Panc1 (cell line): ENCODE data around the gene CACNA2D4. TPM values are rescaled to one million over a fixed set of nuclear protein-coding genes. Genes with fewer than 3 reads are reported as not detected.

Experiments used
- ATAC-seq: fragments of 200-7000 bp; cut with Tn5 transposase; 2 replicates; pipeline ENCODE4 v1.9.1; 2020; ENCODE audit warnings: mild to moderate bottlenecking, moderate library complexity
- BruUV-seq: library from RNA; stranded (reverse); fragments of 400-500 nt; replicated peaks from 2 replicates; lab custom pipeline; 2021; lab: Mats Ljungman, UMichigan
- CTCF ChIA-PET: fragments of 300-600 bp; sonication (Branson Sonifier 250); formaldehyde crosslinking; loops from one replicate; lab custom pipeline; 2022; ENCODE audit warnings: antibody characterized with exemption; lab: Charles Lee
- POLR2A ChIA-PET: fragments of 300-600 bp; sonication (Branson Sonifier 250); formaldehyde crosslinking; loops from one replicate; lab custom pipeline; 2022; ENCODE audit warnings: antibody characterized with exemption; lab: Charles Lee
- DNase-seq: peaks from one replicate; pipeline ENCODE4 v3.0.0-alpha.2; 2010; ENCODE audit warnings: low read depth, low spot score
- H3K27ac ChIP-seq: 2 replicates; pipeline ENCODE4 v1.5.1; 2011; ENCODE audit warnings: mild to moderate bottlenecking, low read length, inconsistent platforms
- H3K27me3 ChIP-seq: fragments of 200-500 bp; sonication (Bioruptor generic); 2 replicates; pipeline ENCODE4 v1.6.0; 2014; ENCODE audit warnings: low read length, inconsistent platforms; ENCODE audit not compliant: control insufficient read depth, insufficient read depth
- H3K36me3 ChIP-seq: fragments of 200-500 bp; sonication (Bioruptor generic); 2 replicates; pipeline ENCODE4 v1.5.1; 2014; ENCODE audit warnings: inconsistent platforms, mild to moderate bottlenecking, low read length, moderate library complexity; ENCODE audit not compliant: control insufficient read depth, insufficient read depth
- H3K4me1 ChIP-seq: 2 replicates; pipeline ENCODE4 v1.5.1; 2011; ENCODE audit warnings: inconsistent platforms, mild to moderate bottlenecking, low read length, moderate library complexity; ENCODE audit not compliant: control insufficient read depth, insufficient read depth
- H3K4me3 ChIP-seq, 2 experiments: 2 replicates each; pipeline ENCODE4 v1.5.1; 2011 to 2012; ENCODE audit warnings: low read depth in 2 of 2, low read length in 2 of 2, mild to moderate bottlenecking in 2 of 2, inconsistent platforms in 1 of 2, moderate library complexity in 1 of 2
- H3K9me3 ChIP-seq: fragments of 200-500 bp; sonication (Bioruptor generic); 2 replicates; pipeline ENCODE4 v1.5.1; 2014; ENCODE audit warnings: low read depth, mild to moderate bottlenecking, inconsistent platforms, low read length, moderate library complexity; ENCODE audit not compliant: control insufficient read depth, insufficient read depth
- CTCF ChIP-seq: fragments of 450-650 bp; IDR thresholded peaks from 2 replicates; pipeline ENCODE4 v1.5.1; 2017; ENCODE audit warnings: mild to moderate bottlenecking
- POLR2AphosphoS5 ChIP-seq: IDR thresholded peaks from 2 replicates; pipeline ENCODE4 v1.6.1; 2012; ENCODE audit warnings: mild to moderate bottlenecking, low read depth, low read length, moderate library complexity
- REST ChIP-seq, 2 experiments: IDR thresholded peaks; 2 replicates each; pipeline ENCODE4 v1.6.1; 2011 to 2012; ENCODE audit warnings: low read depth in 2 of 2, control low read depth in 1 of 2, low read length in 1 of 2, mild to moderate bottlenecking in 1 of 2, moderate library complexity in 1 of 2; ENCODE audit not compliant: insufficient read depth in 1 of 2
- SIN3A ChIP-seq: IDR thresholded peaks from 2 replicates; pipeline ENCODE4 v1.6.1; 2012; ENCODE audit warnings: low read depth, mild to moderate bottlenecking, low read length, moderate library complexity, borderline replicate concordance; ENCODE audit not compliant: insufficient read depth
- TCF7L2 ChIP-seq: IDR thresholded peaks from 2 replicates; pipeline ENCODE4 v1.6.1; 2011; ENCODE audit warnings: mild to moderate bottlenecking, low read depth, low read length, inconsistent platforms
- in situ Hi-C: cut with HindIII; loops from 2 replicates; pipeline ENCODE4 v1.10.0; 2016; ENCODE audit warnings: low sequenced_read_pairs, low pct_unique_long_range_greater_than_20kb
- intact Hi-C: fragments of 100-400 bp; cut with micrococcal nuclease; formaldehyde crosslinking; loops from one replicate; pipeline ENCODE4 v1.10.0; 2022; ENCODE audit not compliant: unreplicated experiment
- total RNA-seq: library from RNA; stranded (reverse); gene quantifications from one replicate; pipeline ENCODE4 v1.2.1, GENCODE V29; 2021; ENCODE audit not compliant: unreplicated experiment

Gene CACNA2D4
- total RNA-seq, 1 experiment from 2014 or later, result 0.15 TPM

GRCh38 chr12:1875608-1876007 lies 42.8 kb downstream of the CACNA2D4 start:
- BruUV-seq, result no TSS peak
- POLR2A ChIA-PET, result no interaction called here

GRCh38 chr12:1873531-1874510 lies 44.6 kb downstream of the CACNA2D4 start:
- in situ Hi-C loops (no loop called here), intact Hi-C loops (no loop called here)
- Histone ChIP-seq H3K27ac (no peak overlapping the region), H3K4me3 (no peak overlapping the region), H3K36me3 (no peaks in the 10 kb centered on the region), H3K9me3 (no peaks in the 10 kb centered on the region), H3K27me3 (no peaks in the 10 kb centered on the region), H3K4me1 (no peaks in the 10 kb centered on the region)
- BruUV-seq, result no TSS peak
- ChIA-PET POLR2A (no interaction called here), CTCF (no interaction called here)
- TF ChIP-seq POLR2AphosphoS5 (no peak), REST (IDR thresholded peaks at IDR 0.05; ENCODE audit: insufficient read depth in 1 of 2, low read depth in 2 of 2, low read length in 1 of 2) (no peak)
- ATAC-seq (no peak), DNase-seq (no peak)

More at GRCh38 chr12:1875608-1876007, 42.8 kb downstream of the CACNA2D4 start:
- no peak overlapping the region for H3K4me3 ChIP-seq
- intact Hi-C loops (no loop called here), in situ Hi-C loops (no loop called here)
- no peaks in the 10 kb centered on the region for H3K27me3 ChIP-seq
- no peaks in the 10 kb centered on the region for H3K36me3 ChIP-seq
- no peaks in the 10 kb centered on the region for H3K4me1 ChIP-seq
- no peak overlapping the region for H3K27ac ChIP-seq
- CTCF ChIA-PET, result no interaction called here
- DNase-seq (no peak), ATAC-seq (no peak)
- no peaks in the 10 kb centered on the region for H3K9me3 ChIP-seq
- TF ChIP-seq SIN3A (no peak), TCF7L2 (no peak), CTCF (no peak), REST (IDR thresholded peaks at IDR 0.05; ENCODE audit: insufficient read depth in 1 of 2, low read depth in 2 of 2, low read length in 1 of 2) (no peak), POLR2AphosphoS5 (no peak)
